Measurements from ENCODE around the gene NLGN3.

DNA sequence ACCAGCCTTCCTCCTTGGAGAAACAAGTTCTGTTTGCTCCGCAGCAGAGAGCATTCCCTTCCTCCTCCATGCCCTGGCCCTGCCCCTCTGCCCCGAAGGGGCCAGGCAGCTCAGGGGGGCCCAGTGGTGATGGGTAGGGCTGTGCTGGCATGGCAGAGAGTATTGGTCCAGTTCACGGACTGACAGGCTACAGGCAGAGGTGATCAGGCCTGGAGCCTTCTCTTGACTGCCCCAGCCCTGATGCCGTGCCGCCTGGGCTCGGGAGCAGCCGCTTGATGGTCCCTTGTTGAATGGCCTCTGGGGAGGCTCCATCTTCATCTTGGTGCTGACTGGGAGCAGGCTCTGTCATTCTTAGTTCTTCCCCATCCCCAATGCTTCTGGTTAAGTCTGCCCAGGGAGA, 9.6 kb downstream of the NLGN3 start:
- TF ChIP-seq, protein P1, sequence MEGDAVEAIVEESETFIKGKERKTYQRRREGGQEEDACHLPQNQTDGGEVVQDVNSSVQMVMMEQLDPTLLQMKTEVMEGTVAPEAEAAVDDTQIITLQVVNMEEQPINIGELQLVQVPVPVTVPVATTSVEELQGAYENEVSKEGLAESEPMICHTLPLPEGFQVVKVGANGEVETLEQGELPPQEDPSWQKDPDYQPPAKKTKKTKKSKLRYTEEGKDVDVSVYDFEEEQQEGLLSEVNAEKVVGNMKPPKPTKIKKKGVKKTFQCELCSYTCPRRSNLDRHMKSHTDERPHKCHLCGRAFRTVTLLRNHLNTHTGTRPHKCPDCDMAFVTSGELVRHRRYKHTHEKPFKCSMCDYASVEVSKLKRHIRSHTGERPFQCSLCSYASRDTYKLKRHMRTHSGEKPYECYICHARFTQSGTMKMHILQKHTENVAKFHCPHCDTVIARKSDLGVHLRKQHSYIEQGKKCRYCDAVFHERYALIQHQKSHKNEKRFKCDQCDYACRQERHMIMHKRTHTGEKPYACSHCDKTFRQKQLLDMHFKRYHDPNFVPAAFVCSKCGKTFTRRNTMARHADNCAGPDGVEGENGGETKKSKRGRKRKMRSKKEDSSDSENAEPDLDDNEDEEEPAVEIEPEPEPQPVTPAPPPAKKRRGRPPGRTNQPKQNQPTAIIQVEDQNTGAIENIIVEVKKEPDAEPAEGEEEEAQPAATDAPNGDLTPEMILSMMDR (IDR thresholded peaks at IDR 0.05): no peak
- TF ChIP-seq POLR2A (IDR thresholded peaks at IDR 0.05): no peak
- TF ChIP-seq POLR2AphosphoS5 (IDR thresholded peaks at IDR 0.05): no peak
